ENCODE data around the gene SMIM38. TPM values are rescaled to one million over a fixed set of nuclear protein-coding genes. Genes with fewer than 3 reads are reported as not detected.
"Not testable (repeated sequence)": the region's sequence is repeated elsewhere in the genome, so short reads cannot be mapped to it uniquely, and the experiment has no call there.

The SMIM38 gene
- total RNA-seq, 2 donors from 2014 or later, result 3.0 to 4.2 TPM

GRCh38 chr11:69136471-69136870 lies 19.3 kb upstream of the SMIM38 start:
- no peak for TF ChIP-seq CTCF (IDR thresholded peaks at IDR 0.05)
- Histone ChIP-seq H3K4me3 (no peak overlapping the region), H3K27me3 (replicated peaks; ENCODE audit: insufficient read depth) (no peaks in the 10 kb centered on the region), H3K4me1 (ENCODE audit: control insufficient read depth in 1 of 2, low read depth in 2 of 2) (peaks cover 4 to 9% of the 10 kb centered on the region in 2 donors), H3K36me3 (no peaks in the 10 kb centered on the region), H3K9me3 (no peaks in the 10 kb centered on the region), H3K27ac (no peak overlapping the region)
- ATAC-seq (ENCODE audit: insufficient number of reproducible peaks, low FRiP score, low read depth) (no peak), DNase-seq (ENCODE audit: low spot score) (no peak)

- TF ChIP-seq CTCF (IDR thresholded peaks at IDR 0.05), result no peak
- Histone ChIP-seq H3K9me3 (no peaks in the 10 kb centered on the region), H3K27ac (no peak overlapping the region), H3K4me3 (no peak overlapping the region), H3K36me3 (no peaks in the 10 kb centered on the region), H3K27me3 (replicated peaks; ENCODE audit: insufficient read depth) (no peaks in the 10 kb centered on the region), H3K4me1 (ENCODE audit: control insufficient read depth in 1 of 2, low read depth in 2 of 2) (peaks cover 0 to under 1% of the 10 kb centered on the region in 2 donors)
- DNase-seq (ENCODE audit: low spot score) (no peak), ATAC-seq (ENCODE audit: insufficient number of reproducible peaks, low FRiP score, low read depth) (no peak)
Observed at GRCh38 chr11:69137151-69137844, 18.4 kb upstream of the SMIM38 start.

- no peak for ATAC-seq (ENCODE audit: insufficient number of reproducible peaks, low FRiP score, low read depth)
- no peaks in the 10 kb centered on the region for H3K4me1 ChIP-seq (ENCODE audit: control insufficient read depth in 1 of 2, low read depth in 2 of 2)
- no peak overlapping the region for H3K27ac ChIP-seq
- no peak overlapping the region for H3K4me3 ChIP-seq
- H3K9me3 ChIP-seq, result no peaks in the 10 kb centered on the region
- H3K27me3 ChIP-seq (replicated peaks; ENCODE audit: insufficient read depth), result no peaks in the 10 kb centered on the region
- TF ChIP-seq CTCF (IDR thresholded peaks at IDR 0.05), result no peak
- no peak for DNase-seq (ENCODE audit: low spot score)
- no peaks in the 10 kb centered on the region for H3K36me3 ChIP-seq
Observed at GRCh38 chr11:69138265-69138664, 17.5 kb upstream of the SMIM38 start.

- not testable (repeated sequence) for H3K36me3 ChIP-seq; ATAC-seq (ENCODE audit: insufficient number of reproducible peaks, low FRiP score, low read depth); H3K4me1 ChIP-seq (ENCODE audit: control insufficient read depth in 1 of 2, low read depth in 2 of 2); H3K27ac ChIP-seq; H3K9me3 ChIP-seq; H3K4me3 ChIP-seq; H3K27me3 ChIP-seq (replicated peaks; ENCODE audit: insufficient read depth); DNase-seq (ENCODE audit: low spot score)
Observed at GRCh38 chr11:69140161-69140560, 15.6 kb upstream of the SMIM38 start.

GRCh38 chr11:69140635-69141034 lies 15.1 kb upstream of the SMIM38 start:
- no peak for ATAC-seq (ENCODE audit: insufficient number of reproducible peaks, low FRiP score, low read depth)

More at GRCh38 chr11:69140635-69141034, 15.1 kb upstream of the SMIM38 start:
- no peak for TF ChIP-seq CTCF (IDR thresholded peaks at IDR 0.05)
- Histone ChIP-seq H3K9me3 (peaks cover 1% of the 10 kb centered on the region), H3K27me3 (replicated peaks; ENCODE audit: insufficient read depth) (no peaks in the 10 kb centered on the region), H3K36me3 (no peaks in the 10 kb centered on the region), H3K27ac (no peak overlapping the region), H3K4me1 (ENCODE audit: control insufficient read depth in 1 of 2, low read depth in 2 of 2) (no peaks in the 10 kb centered on the region), H3K4me3 (no peak overlapping the region)
- DNase-seq (ENCODE audit: low spot score), result no peak

All from thoracic aorta (tissue), 2 donors.